ENCODE results near the gene MPDU1. TPM values are rescaled to one million over a fixed set of nuclear protein-coding genes. Genes with fewer than 3 reads are reported as not detected.

The MPDU1 gene
- total RNA-seq, 4 donors from 2014 or later: 53.9 to 94.2 (median 77.7) TPM

- TF ChIP-seq CTCF (IDR thresholded peaks at IDR 0.05; ENCODE audit: low read depth): no peak
Measured at GRCh38 chr17:7573324-7574080, 10.2 kb upstream of the MPDU1 start.

- TF ChIP-seq CTCF (IDR thresholded peaks at IDR 0.05; ENCODE audit: low read depth): no peak
Measured at GRCh38 chr17:7574176-7574953, 9.3 kb upstream of the MPDU1 start.

- TF ChIP-seq CTCF (IDR thresholded peaks at IDR 0.05; ENCODE audit: low read depth): no peak
Measured at GRCh38 chr17:7575481-7575883, 8.2 kb upstream of the MPDU1 start.

- no peak for TF ChIP-seq CTCF (IDR thresholded peaks at IDR 0.05; ENCODE audit: low read depth)
Measured at GRCh38 chr17:7575959-7576358, 7.7 kb upstream of the MPDU1 start.

- no peak for TF ChIP-seq CTCF (IDR thresholded peaks at IDR 0.05; ENCODE audit: low read depth)
Measured at GRCh38 chr17:7576432-7576937, 7.2 kb upstream of the MPDU1 start.

- TF ChIP-seq CTCF (IDR thresholded peaks at IDR 0.05; ENCODE audit: low read depth): no peak
Measured at GRCh38 chr17:7577327-7578199, 6.1 kb upstream of the MPDU1 start.
